Fibroblast of villous mesenchyme (primary cell): Measurements from ENCODE around the gene TMPRSS11E. TPM values are rescaled to one million over a fixed set of nuclear protein-coding genes. Genes with fewer than 3 reads are reported as not detected.

ENCODE experiments used
- DNase-seq: peaks from one replicate; pipeline ENCODE4 v3.0.0-alpha.2; 2010; ENCODE audit warnings: low read depth
- H3K4me3 ChIP-seq: 2 replicates; pipeline ENCODE4 v1.5.1; 2011; ENCODE audit warnings: low read depth, mild to moderate bottlenecking, low read length
- total RNA-seq: library from RNA; depleted of rRNA; stranded (reverse); fragments of >200 nt; gene quantifications from 2 replicates; pipeline ENCODE4 v1.2.3, GENCODE V29; 2012
- TF ChIP-seq, protein P1 (sequence below): IDR thresholded peaks from 2 replicates; pipeline ENCODE4 v1.5.1; 2012; ENCODE audit warnings: low read depth, mild to moderate bottlenecking, low read length; ENCODE audit not compliant: insufficient read depth

The TMPRSS11E gene
- total RNA-seq, 1 donor: not detected

DNA sequence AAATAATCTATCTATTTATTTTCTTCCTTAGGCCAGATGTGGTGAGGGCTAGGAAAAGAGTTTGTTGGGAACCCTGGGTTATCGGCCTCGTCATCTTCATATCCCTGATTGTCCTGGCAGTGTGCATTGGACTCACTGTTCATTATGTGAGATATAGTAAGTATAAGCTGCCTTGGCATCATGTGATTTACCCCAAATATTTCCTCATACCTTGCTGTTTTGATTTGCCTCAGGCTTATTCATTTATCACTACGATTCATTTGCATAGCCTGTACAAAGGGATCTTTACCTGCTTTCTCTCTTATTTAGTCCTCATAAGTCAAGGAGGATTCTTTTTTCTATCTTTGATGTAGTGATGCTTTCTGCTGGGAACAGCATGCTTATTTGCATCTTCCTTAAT, 14.5 kb downstream of the TMPRSS11E start:
- no peak overlapping the region for H3K4me3 ChIP-seq
- no peak for DNase-seq
- TF ChIP-seq, protein P1, sequence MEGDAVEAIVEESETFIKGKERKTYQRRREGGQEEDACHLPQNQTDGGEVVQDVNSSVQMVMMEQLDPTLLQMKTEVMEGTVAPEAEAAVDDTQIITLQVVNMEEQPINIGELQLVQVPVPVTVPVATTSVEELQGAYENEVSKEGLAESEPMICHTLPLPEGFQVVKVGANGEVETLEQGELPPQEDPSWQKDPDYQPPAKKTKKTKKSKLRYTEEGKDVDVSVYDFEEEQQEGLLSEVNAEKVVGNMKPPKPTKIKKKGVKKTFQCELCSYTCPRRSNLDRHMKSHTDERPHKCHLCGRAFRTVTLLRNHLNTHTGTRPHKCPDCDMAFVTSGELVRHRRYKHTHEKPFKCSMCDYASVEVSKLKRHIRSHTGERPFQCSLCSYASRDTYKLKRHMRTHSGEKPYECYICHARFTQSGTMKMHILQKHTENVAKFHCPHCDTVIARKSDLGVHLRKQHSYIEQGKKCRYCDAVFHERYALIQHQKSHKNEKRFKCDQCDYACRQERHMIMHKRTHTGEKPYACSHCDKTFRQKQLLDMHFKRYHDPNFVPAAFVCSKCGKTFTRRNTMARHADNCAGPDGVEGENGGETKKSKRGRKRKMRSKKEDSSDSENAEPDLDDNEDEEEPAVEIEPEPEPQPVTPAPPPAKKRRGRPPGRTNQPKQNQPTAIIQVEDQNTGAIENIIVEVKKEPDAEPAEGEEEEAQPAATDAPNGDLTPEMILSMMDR: no peak

DNA sequence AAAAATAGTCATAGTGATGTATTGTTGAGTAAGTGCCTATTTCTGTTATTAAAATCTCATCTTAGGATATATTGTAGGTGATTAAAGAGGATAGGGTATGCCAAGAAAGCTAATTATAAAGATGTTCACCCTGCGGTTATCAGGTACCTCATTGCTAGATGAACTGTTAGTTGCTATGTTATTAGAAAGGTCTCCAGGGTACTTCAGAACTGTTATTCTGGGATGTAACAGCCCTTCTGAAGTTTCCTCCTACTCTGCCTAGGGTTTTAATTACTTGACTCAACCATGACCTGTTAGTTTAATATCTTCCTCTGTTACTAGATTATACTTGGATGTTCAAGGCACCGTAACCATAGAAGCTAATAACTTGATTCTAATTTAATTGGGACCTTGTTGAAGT, 15.4 kb downstream of the TMPRSS11E start:
- H3K4me3 ChIP-seq: no peak overlapping the region
- TF ChIP-seq, protein P1: no peak
- DNase-seq: no peak

DNA sequence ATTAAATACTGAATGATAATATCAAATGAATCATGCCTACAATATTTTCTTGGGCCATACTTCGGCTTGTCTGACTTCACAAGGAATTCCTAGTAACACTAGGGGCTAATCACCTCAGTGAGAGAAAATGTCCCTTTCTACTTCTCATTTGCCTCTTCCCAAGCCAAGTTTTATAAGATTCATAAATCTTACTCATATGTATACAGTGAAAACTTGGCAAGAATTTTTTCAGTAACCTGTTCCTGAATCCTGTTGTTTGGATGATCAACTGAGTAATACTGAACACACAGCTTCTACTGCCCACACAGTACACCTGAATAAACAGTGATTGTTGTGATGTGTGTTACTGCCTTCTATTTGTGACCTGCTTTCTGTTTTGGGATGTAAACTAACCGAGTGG, 16.5 kb downstream of the TMPRSS11E start:
- DNase-seq: peak; percentile 27
- TF ChIP-seq, protein P1: no peak
- H3K4me3 ChIP-seq: no peak overlapping the region

GRCh38 chr4:68465058-68465457, 17.8 kb downstream of the TMPRSS11E start:
- TF ChIP-seq, protein P1: no peak
- H3K4me3 ChIP-seq: no peak overlapping the region

DNA sequence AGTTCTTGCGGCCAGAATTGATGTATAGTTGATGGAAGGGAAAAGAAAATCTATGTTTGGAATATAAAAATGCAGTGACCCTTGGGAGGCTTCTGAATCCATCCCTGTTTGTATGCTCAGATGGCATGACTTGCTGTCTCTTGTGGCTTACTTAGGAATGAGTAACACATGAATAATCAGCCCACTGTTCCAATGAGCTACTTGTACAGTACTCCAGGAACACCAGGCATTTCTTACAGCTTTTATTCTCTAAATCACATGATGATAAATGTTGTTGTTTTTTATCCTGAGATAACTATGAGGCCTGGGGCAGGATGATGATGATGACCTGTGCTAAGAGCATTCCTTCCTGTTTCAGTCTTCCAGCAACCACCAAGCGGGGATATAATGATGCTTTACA, 18.9 kb downstream of the TMPRSS11E start:
- H3K4me3 ChIP-seq: no peak overlapping the region
- TF ChIP-seq, protein P1: no peak
- peak; percentile 40 for DNase-seq

More at GRCh38 chr4:68465058-68465457, 17.8 kb downstream of the TMPRSS11E start:
- DNase-seq: no peak

GRCh38 chr4:68466751-68467150, 19.5 kb downstream of the TMPRSS11E start:
- TF ChIP-seq, protein P1: no peak
- DNase-seq: no peak
- no peak overlapping the region for H3K4me3 ChIP-seq

GRCh38 chr4:68469482-68469881, 22.2 kb downstream of the TMPRSS11E start:
- no peak for DNase-seq
- no peak overlapping the region for H3K4me3 ChIP-seq
- TF ChIP-seq, protein P1: no peak
